ENCODE data around the gene RBBP4.
"Not testable (repeated sequence)": the region's sequence is repeated elsewhere in the genome, so short reads cannot be mapped to it uniquely, and the experiment has no call there.

The RBBP4 gene

GRCh38 chr1:32711221-32711620 lies 60.2 kb downstream of the RBBP4 start:
- not testable (repeated sequence) for H3K4me3 ChIP-seq (ENCODE audit: control insufficient read depth in 1 of 7, extremely low read depth in 1 of 7, insufficient read depth in 4 of 7, low read depth in 2 of 7, low read length in 6 of 7); H3K9me3 ChIP-seq (ENCODE audit: control extremely low read depth in 1 of 5, control insufficient read depth in 4 of 5, insufficient read depth in 2 of 5, low read depth in 1 of 5, low read length in 4 of 5); H3K27ac ChIP-seq (ENCODE audit: insufficient read depth in 1 of 2, low read depth in 1 of 2, low read length in 2 of 2, poor library complexity in 1 of 2, severe bottlenecking in 2 of 2); H3K36me3 ChIP-seq (ENCODE audit: control insufficient read depth in 4 of 4, insufficient read depth in 4 of 4, low read length in 3 of 4); DNase-seq; H3K27me3 ChIP-seq (replicated peaks in 2 of 5; ENCODE audit: control insufficient read depth in 4 of 5, insufficient read depth in 5 of 5, low read length in 4 of 5)
- ChIA-PET POLR2A (interaction anchor here (0.7 kb wide), 1 partner anchor 14 kb away, joined by 3 read pairs; no protein-coding TSS in a partner anchor), CTCF (interaction anchor here (0.6 to 11.3 kb wide), 14 partner anchors 10 to 964 kb away, joined by 3 to 210 read pairs (median 13); no protein-coding TSS in a partner anchor)
- whole genome bisulfite sequencing (ENCODE audit: insufficient coverage) = 73% methylated on average over 2 of the region's 4 CpGs
- H3K4me1 ChIP-seq (ENCODE audit: control extremely low read depth in 1 of 4, control insufficient read depth in 4 of 4, insufficient read depth in 4 of 4, low read length in 3 of 4) = peaks cover 0 to 15% (median 6%) of the 10 kb centered on the region in 4 experiments

- Histone ChIP-seq H3K4me3 (ENCODE audit: control insufficient read depth in 1 of 7, extremely low read depth in 1 of 7, insufficient read depth in 4 of 7, low read depth in 2 of 7, low read length in 6 of 7) (no peak overlapping the region), H3K36me3 (ENCODE audit: control insufficient read depth in 4 of 4, insufficient read depth in 4 of 4, low read length in 3 of 4) (no peaks in the 10 kb centered on the region), H3K27ac (ENCODE audit: insufficient read depth in 1 of 2, low read depth in 1 of 2, low read length in 2 of 2, poor library complexity in 1 of 2, severe bottlenecking in 2 of 2) (no peak overlapping the region), H3K27me3 (replicated peaks in 2 of 5; ENCODE audit: control insufficient read depth in 4 of 5, insufficient read depth in 5 of 5, low read length in 4 of 5) (no peaks in the 10 kb centered on the region), H3K4me1 (ENCODE audit: control extremely low read depth in 1 of 4, control insufficient read depth in 4 of 4, insufficient read depth in 4 of 4, low read length in 3 of 4) (peaks cover 4 to 33% (median 20%) of the 10 kb centered on the region in 4 experiments), H3K9me3 (ENCODE audit: control extremely low read depth in 1 of 5, control insufficient read depth in 4 of 5, insufficient read depth in 2 of 5, low read depth in 1 of 5, low read length in 4 of 5) (no peaks in the 10 kb centered on the region)
- ChIA-PET POLR2A (interaction anchor here (0.6 to 1.2 kb wide), 3 partner anchors 29 to 63 kb away, joined by 3 to 7 read pairs (median 3); a partner anchor contains a TSS), CTCF (interaction anchor here (0.8 to 11.3 kb wide), 20 partner anchors 9 to 193 kb away, joined by 3 to 210 read pairs (median 10); a partner anchor contains a TSS)
- no peak for DNase-seq
- WGBS (ENCODE audit: insufficient coverage) = 97% methylated on average over 10 of the region's 10 CpGs
Measured at GRCh38 chr1:32713081-32713480, 62.1 kb downstream of the RBBP4 start.

GRCh38 chr1:32714277-32714676 lies 63.3 kb downstream of the RBBP4 start:
- DNase-seq = no peak
- POLR2A ChIA-PET = no interaction called here
- no peak overlapping the region for H3K4me3 ChIP-seq (ENCODE audit: control insufficient read depth in 1 of 7, extremely low read depth in 1 of 7, insufficient read depth in 4 of 7, low read depth in 2 of 7, low read length in 6 of 7)
- no peaks in the 10 kb centered on the region for H3K27me3 ChIP-seq (replicated peaks in 2 of 5; ENCODE audit: control insufficient read depth in 4 of 5, insufficient read depth in 5 of 5, low read length in 4 of 5)
- WGBS (ENCODE audit: insufficient coverage) = 91% methylated on average over 3 of the region's 4 CpGs
- H3K36me3 ChIP-seq (ENCODE audit: control insufficient read depth in 4 of 4, insufficient read depth in 4 of 4, low read length in 3 of 4) = no peaks in the 10 kb centered on the region
- H3K4me1 ChIP-seq (ENCODE audit: control extremely low read depth in 1 of 4, control insufficient read depth in 4 of 4, insufficient read depth in 4 of 4, low read length in 3 of 4) = peaks cover 4 to 36% (median 22%) of the 10 kb centered on the region in 4 experiments
- CTCF ChIA-PET = interaction anchor here (2.1 to 11.3 kb wide), 6 partner anchors 8 to 58 kb away, joined by 4 to 210 read pairs (median 35); a partner anchor contains a TSS
- H3K27ac ChIP-seq (ENCODE audit: insufficient read depth in 1 of 2, low read depth in 1 of 2, low read length in 2 of 2, poor library complexity in 1 of 2, severe bottlenecking in 2 of 2) = no peak overlapping the region
- no peaks in the 10 kb centered on the region for H3K9me3 ChIP-seq (ENCODE audit: control extremely low read depth in 1 of 5, control insufficient read depth in 4 of 5, insufficient read depth in 2 of 5, low read depth in 1 of 5, low read length in 4 of 5)

GRCh38 chr1:32715901-32716311 lies 64.9 kb downstream of the RBBP4 start:
- no peaks in the 10 kb centered on the region for H3K27me3 ChIP-seq (replicated peaks in 2 of 5; ENCODE audit: control insufficient read depth in 4 of 5, insufficient read depth in 5 of 5, low read length in 4 of 5)
- H3K9me3 ChIP-seq (ENCODE audit: control extremely low read depth in 1 of 5, control insufficient read depth in 4 of 5, insufficient read depth in 2 of 5, low read depth in 1 of 5, low read length in 4 of 5) = no peaks in the 10 kb centered on the region
- CTCF ChIA-PET = interaction anchor here (0.7 to 11.3 kb wide), 7 partner anchors 9 to 156 kb away, joined by 3 to 210 read pairs (median 3); no protein-coding TSS in a partner anchor
- peaks cover 4 to 36% (median 22%) of the 10 kb centered on the region in 4 experiments for H3K4me1 ChIP-seq (ENCODE audit: control extremely low read depth in 1 of 4, control insufficient read depth in 4 of 4, insufficient read depth in 4 of 4, low read length in 3 of 4)
- 100% methylated on average over 2 of the region's 4 CpGs for WGBS (ENCODE audit: insufficient coverage)
- DNase-seq = no peak
- no peak overlapping the region for H3K4me3 ChIP-seq (ENCODE audit: control insufficient read depth in 1 of 7, extremely low read depth in 1 of 7, insufficient read depth in 4 of 7, low read depth in 2 of 7, low read length in 6 of 7)
- H3K36me3 ChIP-seq (ENCODE audit: control insufficient read depth in 4 of 4, insufficient read depth in 4 of 4, low read length in 3 of 4) = no peaks in the 10 kb centered on the region
- POLR2A ChIA-PET = no interaction called here
- no peak overlapping the region for H3K27ac ChIP-seq (ENCODE audit: insufficient read depth in 1 of 2, low read depth in 1 of 2, low read length in 2 of 2, poor library complexity in 1 of 2, severe bottlenecking in 2 of 2)

GRCh38 chr1:32716312-32717148 lies 65.5 kb downstream of the RBBP4 start:
- DNase-seq = peak; percentile 42 to 52 (median 51)
- H3K27ac ChIP-seq (ENCODE audit: insufficient read depth in 1 of 2, low read depth in 1 of 2, low read length in 2 of 2, poor library complexity in 1 of 2, severe bottlenecking in 2 of 2) = peak overlapping the region in 1 of 2 experiments; percentile 44
- no peaks in the 10 kb centered on the region for H3K36me3 ChIP-seq (ENCODE audit: control insufficient read depth in 4 of 4, insufficient read depth in 4 of 4, low read length in 3 of 4)
- peak overlapping the region in 2 of 7 experiments; percentile 28 to 60 for H3K4me3 ChIP-seq (ENCODE audit: control insufficient read depth in 1 of 7, extremely low read depth in 1 of 7, insufficient read depth in 4 of 7, low read depth in 2 of 7, low read length in 6 of 7)
- no peaks in the 10 kb centered on the region for H3K9me3 ChIP-seq (ENCODE audit: control extremely low read depth in 1 of 5, control insufficient read depth in 4 of 5, insufficient read depth in 2 of 5, low read depth in 1 of 5, low read length in 4 of 5)
- H3K4me1 ChIP-seq (ENCODE audit: control extremely low read depth in 1 of 4, control insufficient read depth in 4 of 4, insufficient read depth in 4 of 4, low read length in 3 of 4) = peaks cover 4 to 32% (median 22%) of the 10 kb centered on the region in 4 experiments
- ChIA-PET POLR2A (interaction anchor here (0.6 kb wide), 1 partner anchor 291 kb away, joined by 3 read pairs; no protein-coding TSS in a partner anchor), CTCF (interaction anchor here (0.7 to 11.3 kb wide), 7 partner anchors 9 to 156 kb away, joined by 3 to 210 read pairs (median 3); no protein-coding TSS in a partner anchor)
- no peaks in the 10 kb centered on the region for H3K27me3 ChIP-seq (replicated peaks in 2 of 5; ENCODE audit: control insufficient read depth in 4 of 5, insufficient read depth in 5 of 5, low read length in 4 of 5)
- 17% methylated on average over 7 of the region's 9 CpGs for WGBS (ENCODE audit: insufficient coverage)

GRCh38 chr1:32717503-32717902 lies 66.5 kb downstream of the RBBP4 start:
- ChIA-PET POLR2A (interaction anchor here (0.6 kb wide), 1 partner anchor 292 kb away, joined by 3 read pairs; no protein-coding TSS in a partner anchor), CTCF (interaction anchor here (1.2 to 11.3 kb wide), 4 partner anchors 10 to 69 kb away, joined by 3 to 210 read pairs (median 49); no protein-coding TSS in a partner anchor)
- H3K4me1 ChIP-seq (ENCODE audit: control extremely low read depth in 1 of 4, control insufficient read depth in 4 of 4, insufficient read depth in 4 of 4, low read length in 3 of 4) = peaks cover 4 to 23% (median 17%) of the 10 kb centered on the region in 4 experiments
- H3K9me3 ChIP-seq (ENCODE audit: control extremely low read depth in 1 of 5, control insufficient read depth in 4 of 5, insufficient read depth in 2 of 5, low read depth in 1 of 5, low read length in 4 of 5) = no peaks in the 10 kb centered on the region
- no peaks in the 10 kb centered on the region for H3K27me3 ChIP-seq (replicated peaks in 2 of 5; ENCODE audit: control insufficient read depth in 4 of 5, insufficient read depth in 5 of 5, low read length in 4 of 5)
- no peak for DNase-seq
- 100% methylated on average over 3 of the region's 4 CpGs for WGBS (ENCODE audit: insufficient coverage)
- H3K36me3 ChIP-seq (ENCODE audit: control insufficient read depth in 4 of 4, insufficient read depth in 4 of 4, low read length in 3 of 4) = no peaks in the 10 kb centered on the region
- H3K4me3 ChIP-seq (ENCODE audit: control insufficient read depth in 1 of 7, extremely low read depth in 1 of 7, insufficient read depth in 4 of 7, low read depth in 2 of 7, low read length in 6 of 7) = no peak overlapping the region
- no peak overlapping the region for H3K27ac ChIP-seq (ENCODE audit: insufficient read depth in 1 of 2, low read depth in 1 of 2, low read length in 2 of 2, poor library complexity in 1 of 2, severe bottlenecking in 2 of 2)

All from common myeloid progenitor, CD34-positive (primary cell).